Activated T-cell treated with anti-CD3 and anti-CD28 coated beads for 24 hours (primary cell): Measurements from ENCODE around the gene FBLIM1.
"Not testable (repeated sequence)": the region's sequence is repeated elsewhere in the genome, so short reads cannot be mapped to it uniquely, and the experiment has no call there.

Experiments used
- DNase-seq: peaks from one replicate; pipeline ENCODE4 v3.0.0-alpha.2; 2020; ENCODE audit warnings: low read depth

The FBLIM1 gene

GRCh38 chr1:15810073-15810472 is 51.5 kb downstream of the FBLIM1 start:
- DNase-seq: no peak

- DNase-seq: no peak
These were observed 58.1 kb downstream of the FBLIM1 start for GRCh38 chr1:15816674-15817073.

GRCh38 chr1:15820478-15820877 is 61.9 kb downstream of the FBLIM1 start:
- DNase-seq: no peak

- no peak for DNase-seq
These were observed 67.2 kb downstream of the FBLIM1 start for GRCh38 chr1:15825800-15826199.

- DNase-seq: no peak
These were observed 68.4 kb downstream of the FBLIM1 start for GRCh38 chr1:15826810-15827507.

- DNase-seq: not testable (repeated sequence)
These were observed 69.0 kb downstream of the FBLIM1 start for GRCh38 chr1:15827567-15827966.

- not testable (repeated sequence) for DNase-seq
These were observed 70.3 kb downstream of the FBLIM1 start for GRCh38 chr1:15828931-15829330.

- DNase-seq: no peak
These were observed 71.7 kb downstream of the FBLIM1 start for GRCh38 chr1:15830258-15830657.

- DNase-seq: peak; percentile 23
These were observed 74.6 kb downstream of the FBLIM1 start for GRCh38 chr1:15833069-15833679.

GRCh38 chr1:15833842-15834405 is 75.3 kb downstream of the FBLIM1 start:
- no peak for DNase-seq

GRCh38 chr1:15834406-15835204 is 76.0 kb downstream of the FBLIM1 start:
- peak; percentile 85 for DNase-seq

- DNase-seq: no peak
These were observed 76.7 kb downstream of the FBLIM1 start for GRCh38 chr1:15835205-15835740.

- peak; percentile 99 for DNase-seq
These were observed 77.3 kb downstream of the FBLIM1 start for GRCh38 chr1:15835741-15836510.
